Psoas muscle (tissue), 8 donors: ENCODE measurements around the gene TAF8. TPM values are rescaled to one million over a fixed set of nuclear protein-coding genes. Genes with fewer than 3 reads are reported as not detected.
A peak's percentile ranks its signal among the peaks of the same experiment; 100 is the strongest.

Experiments used
- ATAC-seq, 4 donors: fragments of 200-7000 bp; cut with Tn5 transposase; one replicate each; pipeline ENCODE4 v1.9.1; 2020; ENCODE audit warnings: moderate library complexity in 3 of 4, mild to moderate bottlenecking in 2 of 4
- DNase-seq, 2 donors: peaks; one replicate each; pipeline ENCODE4 v3.0.0-alpha.2; 2020
- H3K27ac ChIP-seq: fragments of 200-600 bp; one replicate; pipeline ENCODE4 v1.8.0; 2022
- H3K27me3 ChIP-seq, 3 donors: fragments of 200-600 bp in 1 of 3; one replicate each; pipeline versions ENCODE4 v1.6.1 to v1.8.0; 2013 to 2022; ENCODE audit warnings: low read length in 2 of 3, mild to moderate bottlenecking in 2 of 3, moderate library complexity in 1 of 3; ENCODE audit not compliant: insufficient read depth in 3 of 3
- H3K36me3 ChIP-seq, 2 donors: fragments of 200-600 bp in 1 of 2; one replicate each; pipeline versions ENCODE4 v1.6.1 to v1.8.0; 2013 to 2022; ENCODE audit warnings: low read depth in 1 of 2, mild to moderate bottlenecking in 1 of 2, moderate library complexity in 1 of 2; ENCODE audit not compliant: insufficient read depth in 1 of 2
- H3K4me1 ChIP-seq: fragments of 200-600 bp; one replicate; pipeline ENCODE4 v1.8.0; 2022
- H3K4me3 ChIP-seq: fragments of 200-600 bp; one replicate; pipeline ENCODE4 v1.8.0; 2022; ENCODE audit warnings: mild to moderate bottlenecking
- H3K9me3 ChIP-seq: fragments of 200-600 bp; one replicate; pipeline ENCODE4 v1.8.0; 2022
- CTCF ChIP-seq: fragments of 200-600 bp; IDR thresholded peaks from one replicate; pipeline ENCODE4 v1.8.0; 2022; ENCODE audit warnings: antibody characterized with exemption
- WGBS, 3 donors: extraction: QIAGEN DNeasy Blood & Tissue Kit; methylation state at CpG; one replicate each; pipeline versions ENCODE4 v1.1.6 to v1.1.7; 2013; 5-methylcytosine and 5-hydroxymethylcytosine counted together
- intact Hi-C, 2 donors: fragments of 100-400 bp; cut with DNase I; formaldehyde crosslinking; loops; one replicate each; pipeline versions ENCODE4 v1.11.0 to v1.14.2; 2022
- polyA plus RNA-seq, 3 donors: library from polyadenylated mRNA; stranded (reverse); fragments of 200-250 nt; gene quantifications; one replicate each; pipeline ENCODE4 v1.2.3, GENCODE V29; 2013
- total RNA-seq, 4 donors: library from RNA; stranded (reverse); fragmentation: NEBNext Ultra II Directional in 2 of 4; extraction: Animal tissue kit (Norgen Biotek cat#: 25700) in 2 of 4; gene quantifications; one replicate each; pipeline versions ENCODE4 v1.2.1 to v1.2.4, GENCODE V29; 2021 to 2023
- donor health status: healthy with polysubstance abuse.
- donor health status: DM: no; HTN: no; CAD: no; lungs with moderate emphysema.
- donor health status: Bipolar disorder and iron deficiency.
- donor health status: healthy.
- donor health status: DM: yes; HTN: yes; CAD: no.
- donor health status: DM: no; HTN: no; CAD: no.
- donor health status: DM: no; HTN: no; CAD: no.
- donor health status: DM: yes; HTN: yes; CAD: no.

TAF8 gene
- total and polyA plus RNA-seq, 7 donors: 11.2 to 23.9 (median 17.9) TPM

GRCh38 chr6:42038163-42038562 is 12.2 kb upstream of the TAF8 start:
- Histone ChIP-seq H3K4me1 (peaks cover 8% of the 10 kb centered on the region), H3K36me3 (no peaks in the 10 kb centered on the region), H3K4me3 (no peak overlapping the region), H3K9me3 (no peaks in the 10 kb centered on the region), H3K27ac (no peak overlapping the region), H3K27me3 (no peaks in the 10 kb centered on the region)
- TF ChIP-seq CTCF: no peak
- DNase-seq (no peak), ATAC-seq (no peak)
- WGBS, 3 donors: 95 to 99% (median 97%) methylated on average over 3 of the region's 3 CpGs
- intact Hi-C loops: no loop called here

GRCh38 chr6:42038811-42039408 is 11.4 kb upstream of the TAF8 start:
- no peak for ATAC-seq
- TF ChIP-seq CTCF: no peak
- Histone ChIP-seq H3K36me3 (no peaks in the 10 kb centered on the region), H3K27ac (no peak overlapping the region), H3K27me3 (no peaks in the 10 kb centered on the region), H3K9me3 (no peaks in the 10 kb centered on the region), H3K4me3 (no peak overlapping the region), H3K4me1 (peaks cover 12% of the 10 kb centered on the region)
- intact Hi-C loops: no loop called here
- no peak for DNase-seq
- 54 to 67% (median 59%) methylated on average over 2 of the region's 2 CpGs for WGBS, 3 donors

GRCh38 chr6:42040856-42041480 is 9.4 kb upstream of the TAF8 start:
- ATAC-seq (no peak), DNase-seq (no peak)
- 74 to 77% (median 74%) methylated on average over 3 of the region's 3 CpGs for WGBS, 3 donors
- Histone ChIP-seq H3K27me3 (no peaks in the 10 kb centered on the region), H3K36me3 (no peaks in the 10 kb centered on the region), H3K9me3 (no peaks in the 10 kb centered on the region), H3K27ac (peak overlapping the region; percentile 36), H3K4me3 (no peak overlapping the region), H3K4me1 (peaks cover 23% of the 10 kb centered on the region)
- no peak for TF ChIP-seq CTCF
- intact Hi-C loops: loop anchor here (5.0 kb wide), 3 partner anchors 104 to 439 kb away; partner anchors contain the start of gene PRICKLE4 (in 1 of the 2)

GRCh38 chr6:42041481-42042053 is 8.8 kb upstream of the TAF8 start:
- no peak for TF ChIP-seq CTCF
- Histone ChIP-seq H3K9me3 (no peaks in the 10 kb centered on the region), H3K27me3 (no peaks in the 10 kb centered on the region), H3K36me3 (no peaks in the 10 kb centered on the region), H3K4me1 (peaks cover 29% of the 10 kb centered on the region), H3K4me3 (no peak overlapping the region), H3K27ac (peak overlapping the region; percentile 36)
- 42 to 58% (median 49%) methylated on average over 7 of the region's 7 CpGs for WGBS, 3 donors
- intact Hi-C loops: loop anchor here (5.0 kb wide), 3 partner anchors 104 to 439 kb away; partner anchors contain the start of gene PRICKLE4 (in 1 of the 2)
- no peak for ATAC-seq
- no peak for DNase-seq
